Erythroblast (primary cell): Measurements from ENCODE around the gene KAZN.

Experiments
- GATA1 ChIP-seq: IDR thresholded peaks from 2 replicates; pipeline ENCODE4 v1.6.1; 2011; ENCODE audit warnings: low read depth, mild to moderate bottlenecking, control low read depth, low read length, moderate library complexity
- POLR2A ChIP-seq: IDR thresholded peaks from 2 replicates; pipeline ENCODE4 v1.6.1; 2011; ENCODE audit warnings: mild to moderate bottlenecking, low read length

- TF ChIP-seq POLR2A (no peak), GATA1 (no peak)
These were observed 17.5 kb upstream of the KAZN start for GRCh38 chr1:14580986-14581385.
